ENCODE data around the gene KSR1. TPM values are rescaled to one million over a fixed set of nuclear protein-coding genes. Genes with fewer than 3 reads are reported as not detected.

Gene KSR1
- total and polyA plus RNA-seq, 9 of the 15 experiments (the other 6 are each of a cell fraction or from before 2014, with no cell fraction given): 1.4 to 51.7 (median 18.4) TPM

GRCh38 chr17:27455914-27456680 lies at the start of gene KSR1 (continued):
- TF ChIP-seq ZNF274 (IDR thresholded peaks at IDR 0.05; ENCODE audit: borderline replicate concordance, low read depth, low read length) (no peak), HIVEP1 (CRISPR knock-in tag; IDR thresholded peaks at IDR 0.05) (no peak), PPARD (CRISPR knock-in tag; IDR thresholded peaks at IDR 0.05) (no peak), JUNB (CRISPR knock-in tag; conservative IDR thresholded peaks at IDR 0.05) (no peak), ARID3B (CRISPR knock-in tag; IDR thresholded peaks at IDR 0.05; ENCODE audit: borderline replicate concordance) (no peak), KLF10 (CRISPR knock-in tag; IDR thresholded peaks at IDR 0.05) (no peak), MCM3 (IDR thresholded peaks at IDR 0.05) (no peak), CBFA2T3 (IDR thresholded peaks at IDR 0.05) (no peak), PCBP2 (IDR thresholded peaks at IDR 0.05; ENCODE audit: low read depth, low read length, poor library complexity, severe bottlenecking) (peak; percentile 8), ZNF146 (CRISPR knock-in tag; IDR thresholded peaks at IDR 0.05; ENCODE audit: unreplicated experiment) (no peak), PBX2 (CRISPR knock-in tag; IDR thresholded peaks at IDR 0.05; ENCODE audit: low read depth) (no peak), PBX2 (tag; conservative IDR thresholded peaks at IDR 0.05; ENCODE audit: low read depth) (no peak), EZH2 (IDR thresholded peaks at IDR 0.05; ENCODE audit: borderline replicate concordance, low read depth, low read length) (no peak), ATF7 (IDR thresholded peaks at IDR 0.05) (peak; percentile 43; the same call in 1 of the 2 replicates), HNRNPK (IDR thresholded peaks at IDR 0.05; ENCODE audit: low read depth, low read length, poor library complexity, severe bottlenecking) (no peak), ZNF766 (CRISPR knock-in tag; conservative IDR thresholded peaks at IDR 0.05) (0 out of 2 replicates have a peak, but pooled peaks have one; percentile 42), FOXO4 (CRISPR knock-in tag; IDR thresholded peaks at IDR 0.05) (no peak), RAD21 (CRISPR knock-in tag; conservative IDR thresholded peaks at IDR 0.05 in 1 of 2, IDR thresholded peaks at IDR 0.05 in 1 of 2) (peak; percentile 56 to 78), SMARCE1 (IDR thresholded peaks at IDR 0.05) (no peak), KHSRP (IDR thresholded peaks at IDR 0.05) (no peak), GABPB2 (CRISPR knock-in tag; conservative IDR thresholded peaks at IDR 0.05) (no peak), ZNF277 (CRISPR knock-in tag; IDR thresholded peaks at IDR 0.05; ENCODE audit: borderline replicate concordance) (no peak)
